PFSK-1 (cell line): Measurements from ENCODE around the gene PRSS38.

Experiments
- FOXP2 ChIP-seq: optimal IDR thresholded peaks from 2 replicates; pipeline ENCODE3; 2011; ENCODE audit warnings: borderline replicate concordance, control low read depth, inconsistent platforms; ENCODE audit not compliant: insufficient read depth; ENCODE audit errors: extremely low read length, extremely low read depth
- POLR2AphosphoS5 ChIP-seq: IDR thresholded peaks from 2 replicates; pipeline ENCODE4 v1.6.1; 2012; ENCODE audit warnings: low read depth, mild to moderate bottlenecking, control low read depth, low read length, moderate library complexity
- SIN3A ChIP-seq: IDR thresholded peaks from 2 replicates; pipeline ENCODE4 v1.6.1; 2012; ENCODE audit warnings: mild to moderate bottlenecking, low read length, moderate library complexity, borderline replicate concordance; ENCODE audit not compliant: insufficient read depth
- TAF1 ChIP-seq: IDR thresholded peaks from 2 replicates; pipeline ENCODE4 v1.6.1; 2012; ENCODE audit warnings: low read length, control low read depth, borderline replicate concordance; ENCODE audit not compliant: insufficient read depth
- TF ChIP-seq, protein P1 (sequence below), 2 experiments: IDR thresholded peaks; 2 replicates each; pipeline versions ENCODE4 v1.6.1 to v1.8.0; 2011 to 2012; ENCODE audit warnings: low read depth in 2 of 2, low read length in 2 of 2, control low read depth in 1 of 2, inconsistent platforms in 1 of 2, mild to moderate bottlenecking in 1 of 2, moderate library complexity in 1 of 2; ENCODE audit not compliant: insufficient read depth in 1 of 2

Gene PRSS38

GRCh38 chr1:227780101-227781044 lies 35.1 kb upstream of the PRSS38 start:
- TF ChIP-seq FOXP2: no peak

DNA sequence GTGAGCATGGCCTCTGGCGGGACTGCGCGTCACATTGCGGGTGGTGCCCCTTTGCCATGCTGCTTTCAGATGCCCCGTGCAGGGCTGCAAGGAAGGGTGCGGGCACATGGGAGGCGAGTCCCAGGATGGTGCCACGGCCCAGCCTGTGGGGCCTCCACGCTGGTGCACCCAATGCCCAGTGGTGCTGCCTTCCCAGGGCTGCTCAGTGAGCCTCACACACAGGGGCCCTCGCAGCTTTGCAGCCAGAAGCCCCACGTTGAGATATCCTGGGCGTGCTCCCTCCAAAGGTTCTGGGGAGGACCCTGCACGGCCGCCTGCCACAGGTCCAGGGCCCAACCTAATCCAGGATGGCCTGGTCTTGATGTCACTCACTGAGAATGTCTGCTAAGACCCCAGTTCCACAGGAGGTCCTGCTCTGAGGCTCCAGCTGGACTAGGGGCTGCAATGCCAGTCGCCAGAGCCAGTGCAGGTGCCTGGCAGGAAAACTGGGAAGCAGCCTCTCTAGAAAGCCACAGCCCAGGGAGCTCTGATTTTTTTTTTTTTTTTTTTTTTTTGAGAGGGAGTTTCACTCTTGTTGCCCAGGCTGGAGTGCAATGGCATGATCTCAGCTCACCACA lies 34.1 kb upstream of the PRSS38 start:
- TF ChIP-seq, protein P1, sequence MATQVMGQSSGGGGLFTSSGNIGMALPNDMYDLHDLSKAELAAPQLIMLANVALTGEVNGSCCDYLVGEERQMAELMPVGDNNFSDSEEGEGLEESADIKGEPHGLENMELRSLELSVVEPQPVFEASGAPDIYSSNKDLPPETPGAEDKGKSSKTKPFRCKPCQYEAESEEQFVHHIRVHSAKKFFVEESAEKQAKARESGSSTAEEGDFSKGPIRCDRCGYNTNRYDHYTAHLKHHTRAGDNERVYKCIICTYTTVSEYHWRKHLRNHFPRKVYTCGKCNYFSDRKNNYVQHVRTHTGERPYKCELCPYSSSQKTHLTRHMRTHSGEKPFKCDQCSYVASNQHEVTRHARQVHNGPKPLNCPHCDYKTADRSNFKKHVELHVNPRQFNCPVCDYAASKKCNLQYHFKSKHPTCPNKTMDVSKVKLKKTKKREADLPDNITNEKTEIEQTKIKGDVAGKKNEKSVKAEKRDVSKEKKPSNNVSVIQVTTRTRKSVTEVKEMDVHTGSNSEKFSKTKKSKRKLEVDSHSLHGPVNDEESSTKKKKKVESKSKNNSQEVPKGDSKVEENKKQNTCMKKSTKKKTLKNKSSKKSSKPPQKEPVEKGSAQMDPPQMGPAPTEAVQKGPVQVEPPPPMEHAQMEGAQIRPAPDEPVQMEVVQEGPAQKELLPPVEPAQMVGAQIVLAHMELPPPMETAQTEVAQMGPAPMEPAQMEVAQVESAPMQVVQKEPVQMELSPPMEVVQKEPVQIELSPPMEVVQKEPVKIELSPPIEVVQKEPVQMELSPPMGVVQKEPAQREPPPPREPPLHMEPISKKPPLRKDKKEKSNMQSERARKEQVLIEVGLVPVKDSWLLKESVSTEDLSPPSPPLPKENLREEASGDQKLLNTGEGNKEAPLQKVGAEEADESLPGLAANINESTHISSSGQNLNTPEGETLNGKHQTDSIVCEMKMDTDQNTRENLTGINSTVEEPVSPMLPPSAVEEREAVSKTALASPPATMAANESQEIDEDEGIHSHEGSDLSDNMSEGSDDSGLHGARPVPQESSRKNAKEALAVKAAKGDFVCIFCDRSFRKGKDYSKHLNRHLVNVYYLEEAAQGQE (IDR thresholded peaks at IDR 0.05; ENCODE audit: insufficient read depth in 1 of 2, low read depth in 2 of 2, low read length in 2 of 2): no peak
- TF ChIP-seq POLR2AphosphoS5: no peak
- no peak for TF ChIP-seq TAF1
- TF ChIP-seq SIN3A: no peak
- TF ChIP-seq FOXP2: no peak

- no peak for TF ChIP-seq TAF1
- no peak for TF ChIP-seq SIN3A
- TF ChIP-seq POLR2AphosphoS5: no peak
- TF ChIP-seq FOXP2: no peak
- TF ChIP-seq, protein P1 (IDR thresholded peaks at IDR 0.05; ENCODE audit: insufficient read depth in 1 of 2, low read depth in 2 of 2, low read length in 2 of 2): no peak
These were observed 33.2 kb upstream of the PRSS38 start for GRCh38 chr1:227782226-227782625.

DNA sequence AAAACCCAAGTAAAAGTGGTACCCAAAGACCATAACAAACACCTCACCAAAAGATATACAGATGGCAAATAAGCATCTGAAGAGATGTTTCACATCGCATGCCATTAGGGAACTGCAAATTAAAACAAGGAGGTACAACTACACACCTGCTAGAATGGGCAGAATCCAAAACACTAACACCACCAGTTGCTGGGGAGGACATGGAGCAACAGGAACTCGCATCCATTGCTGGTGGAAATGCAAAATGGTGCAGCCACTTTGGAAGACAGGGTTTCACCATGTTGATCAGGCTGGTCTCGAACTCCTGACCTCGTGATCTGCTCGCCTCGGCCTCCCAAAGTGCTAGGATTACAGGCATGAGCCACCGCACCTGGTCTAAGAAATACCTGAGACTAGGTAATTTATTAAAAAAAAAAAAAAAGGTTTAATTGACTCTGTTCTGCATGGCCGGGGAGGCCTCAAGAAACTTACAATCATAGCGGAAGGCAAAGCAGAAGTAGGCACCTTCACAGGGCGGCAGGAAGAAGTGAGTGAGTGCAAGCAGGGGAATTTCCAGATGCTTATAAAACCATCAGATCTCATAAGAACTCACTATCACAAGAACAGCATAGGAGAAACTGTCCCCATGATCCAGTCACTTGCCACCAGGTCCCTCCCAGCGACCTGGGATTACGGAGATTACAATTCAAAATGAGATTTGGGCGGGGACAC lies 30.2 kb upstream of the PRSS38 start:
- no peak for TF ChIP-seq FOXP2
- no peak for TF ChIP-seq SIN3A
- no peak for TF ChIP-seq TAF1
- TF ChIP-seq, protein P1 (IDR thresholded peaks at IDR 0.05; ENCODE audit: insufficient read depth in 1 of 2, low read depth in 2 of 2, low read length in 2 of 2): no peak
- TF ChIP-seq POLR2AphosphoS5: no peak

- TF ChIP-seq POLR2AphosphoS5 (no peak), TAF1 (no peak), SIN3A (no peak), FOXP2 (no peak)
- TF ChIP-seq, protein P1 (IDR thresholded peaks at IDR 0.05; ENCODE audit: insufficient read depth in 1 of 2, low read depth in 2 of 2, low read length in 2 of 2): no peak
These were observed 29.4 kb upstream of the PRSS38 start for GRCh38 chr1:227785805-227786671.
